ENCODE measurements around the gene ALG1. TPM values are rescaled to one million over a fixed set of nuclear protein-coding genes. Genes with fewer than 3 reads are reported as not detected.
"Not testable (repeated sequence)": the region's sequence is repeated elsewhere in the genome, so short reads cannot be mapped to it uniquely, and the experiment has no call there.

ALG1 gene
- total and polyA plus RNA-seq, 2 donors: 19.0 to 20.1 TPM

GRCh38 chr16:5097470-5098220 is 26.0 kb downstream of the ALG1 start, which contains the start of gene EEF2KMT:
Gene EEF2KMT (minus strand): TSS chr16:5097795. CDS start chr16:5097739, 56 bp downstream.
- not testable (repeated sequence) for H3K27me3 ChIP-seq (ENCODE audit: control insufficient read depth in 2 of 2, insufficient read depth in 1 of 2, low read length in 1 of 2); H3K9me3 ChIP-seq (ENCODE audit: control insufficient read depth in 2 of 2, insufficient read depth in 1 of 2, low read length in 1 of 2); H3K36me3 ChIP-seq (ENCODE audit: control insufficient read depth in 2 of 2, insufficient read depth in 2 of 2, low read length in 1 of 2)
- Histone ChIP-seq H3K4me1 (ENCODE audit: control insufficient read depth in 2 of 2, insufficient read depth in 2 of 2, low read length in 2 of 2) (peaks cover 0 to 14% of the 10 kb centered on the region in 2 donors), H3K27ac (ENCODE audit: low read depth in 1 of 2, low read length in 1 of 2) (peak within 1 kb of the TSS; percentile 60), H3K4me3 (ENCODE audit: low read length in 2 of 2) (peak within 1 kb of the TSS; percentile 50 to 58)
- peak in 8 of 9 donors; percentile 62 to 93 (median 82) for DNase-seq (ENCODE audit: low read depth in 6 of 9, low spot score in 9 of 9)
- under 1% methylated on average over 67 of the region's 67 CpGs for WGBS

GRCh38 chr16:5098221-5099159 is 26.8 kb downstream of the ALG1 start:
- peak overlapping the region; percentile 60 for H3K27ac ChIP-seq (ENCODE audit: low read depth in 1 of 2, low read length in 1 of 2)
- H3K4me3 ChIP-seq (ENCODE audit: low read length in 2 of 2): peak overlapping the region; percentile 50 to 58
- 3% methylated on average over 58 of the region's 67 CpGs for WGBS
- not testable (repeated sequence) for H3K9me3 ChIP-seq (ENCODE audit: control insufficient read depth in 2 of 2, insufficient read depth in 1 of 2, low read length in 1 of 2); H3K27me3 ChIP-seq (ENCODE audit: control insufficient read depth in 2 of 2, insufficient read depth in 1 of 2, low read length in 1 of 2); H3K36me3 ChIP-seq (ENCODE audit: control insufficient read depth in 2 of 2, insufficient read depth in 2 of 2, low read length in 1 of 2)
- DNase-seq (ENCODE audit: low read depth in 6 of 9, low spot score in 9 of 9): peak in 5 of 9 donors; percentile 27 to 79 (median 53)
- peaks cover 0 to 14% of the 10 kb centered on the region in 2 donors for H3K4me1 ChIP-seq (ENCODE audit: control insufficient read depth in 2 of 2, insufficient read depth in 2 of 2, low read length in 2 of 2)

GRCh38 chr16:5099174-5099573 is 27.5 kb downstream of the ALG1 start:
- not testable (repeated sequence) for DNase-seq (ENCODE audit: low read depth in 6 of 9, low spot score in 9 of 9); H3K36me3 ChIP-seq (ENCODE audit: control insufficient read depth in 2 of 2, insufficient read depth in 2 of 2, low read length in 1 of 2); H3K27ac ChIP-seq (ENCODE audit: low read depth in 1 of 2, low read length in 1 of 2); H3K4me3 ChIP-seq (ENCODE audit: low read length in 2 of 2); H3K9me3 ChIP-seq (ENCODE audit: control insufficient read depth in 2 of 2, insufficient read depth in 1 of 2, low read length in 1 of 2); H3K27me3 ChIP-seq (ENCODE audit: control insufficient read depth in 2 of 2, insufficient read depth in 1 of 2, low read length in 1 of 2)
- WGBS: 19% methylated on average over 4 of the region's 4 CpGs
- H3K4me1 ChIP-seq (ENCODE audit: control insufficient read depth in 2 of 2, insufficient read depth in 2 of 2, low read length in 2 of 2): peaks cover 0 to 14% of the 10 kb centered on the region in 2 donors

- H3K27me3 ChIP-seq (ENCODE audit: control insufficient read depth in 2 of 2, insufficient read depth in 1 of 2, low read length in 1 of 2); DNase-seq (ENCODE audit: low read depth in 6 of 9, low spot score in 9 of 9); H3K36me3 ChIP-seq (ENCODE audit: control insufficient read depth in 2 of 2, insufficient read depth in 2 of 2, low read length in 1 of 2); H3K4me1 ChIP-seq (ENCODE audit: control insufficient read depth in 2 of 2, insufficient read depth in 2 of 2, low read length in 2 of 2); H3K27ac ChIP-seq (ENCODE audit: low read depth in 1 of 2, low read length in 1 of 2); H3K4me3 ChIP-seq (ENCODE audit: low read length in 2 of 2); H3K9me3 ChIP-seq (ENCODE audit: control insufficient read depth in 2 of 2, insufficient read depth in 1 of 2, low read length in 1 of 2): not testable (repeated sequence)
- 93% methylated on average over 12 of the region's 12 CpGs for WGBS
Measured at GRCh38 chr16:5103296-5104032, 31.8 kb downstream of the ALG1 start.

GRCh38 chr16:5105039-5105438 is 33.4 kb downstream of the ALG1 start:
- not testable (repeated sequence) for H3K27me3 ChIP-seq (ENCODE audit: control insufficient read depth in 2 of 2, insufficient read depth in 1 of 2, low read length in 1 of 2); H3K4me3 ChIP-seq (ENCODE audit: low read length in 2 of 2); H3K4me1 ChIP-seq (ENCODE audit: control insufficient read depth in 2 of 2, insufficient read depth in 2 of 2, low read length in 2 of 2); DNase-seq (ENCODE audit: low read depth in 6 of 9, low spot score in 9 of 9); H3K27ac ChIP-seq (ENCODE audit: low read depth in 1 of 2, low read length in 1 of 2); H3K9me3 ChIP-seq (ENCODE audit: control insufficient read depth in 2 of 2, insufficient read depth in 1 of 2, low read length in 1 of 2); H3K36me3 ChIP-seq (ENCODE audit: control insufficient read depth in 2 of 2, insufficient read depth in 2 of 2, low read length in 1 of 2)
- WGBS: 82% methylated on average over 4 of the region's 5 CpGs

GRCh38 chr16:5108505-5109158 is 37.0 kb downstream of the ALG1 start:
- H3K36me3 ChIP-seq (ENCODE audit: control insufficient read depth in 2 of 2, insufficient read depth in 2 of 2, low read length in 1 of 2): no peaks in the 10 kb centered on the region
- no peaks in the 10 kb centered on the region for H3K9me3 ChIP-seq (ENCODE audit: control insufficient read depth in 2 of 2, insufficient read depth in 1 of 2, low read length in 1 of 2)
- no peak for DNase-seq (ENCODE audit: low read depth in 6 of 9, low spot score in 9 of 9)
- H3K4me1 ChIP-seq (ENCODE audit: control insufficient read depth in 2 of 2, insufficient read depth in 2 of 2, low read length in 2 of 2): no peaks in the 10 kb centered on the region
- WGBS: 95% methylated on average over 27 of the region's 27 CpGs
- H3K27me3 ChIP-seq (ENCODE audit: control insufficient read depth in 2 of 2, insufficient read depth in 1 of 2, low read length in 1 of 2): no peaks in the 10 kb centered on the region
- no peak overlapping the region for H3K4me3 ChIP-seq (ENCODE audit: low read length in 2 of 2)
- H3K27ac ChIP-seq (ENCODE audit: low read depth in 1 of 2, low read length in 1 of 2): no peak overlapping the region

- not testable (repeated sequence) for H3K27ac ChIP-seq (ENCODE audit: low read depth in 1 of 2, low read length in 1 of 2); H3K9me3 ChIP-seq (ENCODE audit: control insufficient read depth in 2 of 2, insufficient read depth in 1 of 2, low read length in 1 of 2); DNase-seq (ENCODE audit: low read depth in 6 of 9, low spot score in 9 of 9); H3K36me3 ChIP-seq (ENCODE audit: control insufficient read depth in 2 of 2, insufficient read depth in 2 of 2, low read length in 1 of 2); H3K4me3 ChIP-seq (ENCODE audit: low read length in 2 of 2); H3K27me3 ChIP-seq (ENCODE audit: control insufficient read depth in 2 of 2, insufficient read depth in 1 of 2, low read length in 1 of 2); H3K4me1 ChIP-seq (ENCODE audit: control insufficient read depth in 2 of 2, insufficient read depth in 2 of 2, low read length in 2 of 2)
- 52% methylated on average over 10 of the region's 10 CpGs for WGBS
Measured at GRCh38 chr16:5110933-5111332, 39.3 kb downstream of the ALG1 start.

- not testable (repeated sequence) for H3K27ac ChIP-seq (ENCODE audit: low read depth in 1 of 2, low read length in 1 of 2); H3K4me3 ChIP-seq (ENCODE audit: low read length in 2 of 2); H3K36me3 ChIP-seq (ENCODE audit: control insufficient read depth in 2 of 2, insufficient read depth in 2 of 2, low read length in 1 of 2); H3K4me1 ChIP-seq (ENCODE audit: control insufficient read depth in 2 of 2, insufficient read depth in 2 of 2, low read length in 2 of 2); H3K9me3 ChIP-seq (ENCODE audit: control insufficient read depth in 2 of 2, insufficient read depth in 1 of 2, low read length in 1 of 2); H3K27me3 ChIP-seq (ENCODE audit: control insufficient read depth in 2 of 2, insufficient read depth in 1 of 2, low read length in 1 of 2); DNase-seq (ENCODE audit: low read depth in 6 of 9, low spot score in 9 of 9)
- WGBS: 73% methylated on average over 9 of the region's 10 CpGs
Measured at GRCh38 chr16:5116780-5117295, 45.2 kb downstream of the ALG1 start.

Measured in thymus (tissue), 11 donors.